GM12865 (cell line): ENCODE measurements around the gene SPATC1L.

Source experiments
- DNase-seq: peaks from one replicate; pipeline ENCODE4 v3.0.0; 2010; ENCODE audit warnings: low read depth
- H3K4me3 ChIP-seq: 2 replicates; pipeline ENCODE4 v1.5.1; 2011; ENCODE audit warnings: mild to moderate bottlenecking, low read depth, low read length, control low read depth
- CTCF ChIP-seq: IDR thresholded peaks from 2 replicates; pipeline ENCODE4 v1.5.1; 2011; ENCODE audit warnings: low read length, control low read depth, low read depth, inconsistent platforms; ENCODE audit not compliant: insufficient read depth; ENCODE audit errors: missing control alignments

SPATC1L gene

GRCh38 chr21:46213620-46214286 is 29.5 kb upstream of the SPATC1L start:
- DNase-seq, result no peak
- H3K4me3 ChIP-seq, result no peak overlapping the region
- TF ChIP-seq CTCF, result no peak

GRCh38 chr21:46212721-46213484 is 28.6 kb upstream of the SPATC1L start:
- no peak for TF ChIP-seq CTCF
- no peak for DNase-seq
- H3K4me3 ChIP-seq, result no peak overlapping the region

- TF ChIP-seq CTCF, result no peak
- no peak overlapping the region for H3K4me3 ChIP-seq
- DNase-seq, result no peak
Observed at GRCh38 chr21:46211786-46212720, 27.8 kb upstream of the SPATC1L start.

GRCh38 chr21:46211376-46211775 is 27.1 kb upstream of the SPATC1L start:
- no peak overlapping the region for H3K4me3 ChIP-seq
- TF ChIP-seq CTCF, result no peak
- no peak for DNase-seq

- H3K4me3 ChIP-seq, result no peak overlapping the region
- no peak for TF ChIP-seq CTCF
- DNase-seq, result no peak
Observed at GRCh38 chr21:46210378-46211136, 26.3 kb upstream of the SPATC1L start.
